ENCODE data around the gene GNLY.

The GNLY gene

GRCh38 chr2:85697716-85698115 lies 3.6 kb downstream of the GNLY start:
- TF ChIP-seq CREB1 (IDR thresholded peaks at IDR 0.05; ENCODE audit: low read depth) (no peak), MAX (IDR thresholded peaks at IDR 0.05) (no peak), FOXM1 (IDR thresholded peaks at IDR 0.05; ENCODE audit: borderline replicate concordance, low read depth) (no peak), TCF12 (IDR thresholded peaks at IDR 0.05; ENCODE audit: low read depth) (no peak), EP300 (IDR thresholded peaks at IDR 0.05; ENCODE audit: borderline replicate concordance) (no peak), RAD21 (IDR thresholded peaks at IDR 0.05; ENCODE audit: low read depth) (no peak), TEAD4 (IDR thresholded peaks at IDR 0.05) (no peak), USF1 (IDR thresholded peaks at IDR 0.05) (no peak), TAF1 (IDR thresholded peaks at IDR 0.05; ENCODE audit: low read depth) (no peak), NFIC (IDR thresholded peaks at IDR 0.05) (no peak), REST (IDR thresholded peaks at IDR 0.05; ENCODE audit: low read depth) (no peak), CEBPB (IDR thresholded peaks at IDR 0.05) (no peak), ZBTB7A (IDR thresholded peaks at IDR 0.05; ENCODE audit: low read depth) (no peak), YY1 (IDR thresholded peaks at IDR 0.05; ENCODE audit: low read depth) (no peak), EGR1 (IDR thresholded peaks at IDR 0.05) (no peak)

GRCh38 chr2:85698184-85698879 lies 4.2 kb downstream of the GNLY start:
- TF ChIP-seq RAD21 (IDR thresholded peaks at IDR 0.05; ENCODE audit: low read depth) (no peak), YY1 (IDR thresholded peaks at IDR 0.05; ENCODE audit: low read depth) (no peak), REST (IDR thresholded peaks at IDR 0.05; ENCODE audit: low read depth) (no peak), CREB1 (IDR thresholded peaks at IDR 0.05; ENCODE audit: low read depth) (no peak)

- TF ChIP-seq EP300 (IDR thresholded peaks at IDR 0.05; ENCODE audit: borderline replicate concordance), result no peak
- TF ChIP-seq CEBPB (IDR thresholded peaks at IDR 0.05), result no peak
- TF ChIP-seq TCF12 (IDR thresholded peaks at IDR 0.05; ENCODE audit: low read depth), result no peak
- TF ChIP-seq FOXM1 (IDR thresholded peaks at IDR 0.05; ENCODE audit: borderline replicate concordance, low read depth), result no peak
- TF ChIP-seq TAF1 (IDR thresholded peaks at IDR 0.05; ENCODE audit: low read depth), result no peak
- TF ChIP-seq TEAD4 (IDR thresholded peaks at IDR 0.05), result no peak
- no peak for TF ChIP-seq ZBTB7A (IDR thresholded peaks at IDR 0.05; ENCODE audit: low read depth)
- TF ChIP-seq EGR1 (IDR thresholded peaks at IDR 0.05), result no peak
Observed at GRCh38 chr2:85698880-85699254, 4.7 kb downstream of the GNLY start.

GRCh38 chr2:85699325-85699724 lies 5.2 kb downstream of the GNLY start:
- TF ChIP-seq EGR1 (IDR thresholded peaks at IDR 0.05), result no peak
- TF ChIP-seq USF1 (IDR thresholded peaks at IDR 0.05), result 0 out of 2 replicates have a peak, but pooled peaks have one; percentile 34
- no peak for TF ChIP-seq ZBTB7A (IDR thresholded peaks at IDR 0.05; ENCODE audit: low read depth)
- no peak for TF ChIP-seq EP300 (IDR thresholded peaks at IDR 0.05; ENCODE audit: borderline replicate concordance)

- TF ChIP-seq CEBPB (IDR thresholded peaks at IDR 0.05) (0 out of 2 replicates have a peak, but pooled peaks have one; percentile 17), CREB1 (IDR thresholded peaks at IDR 0.05; ENCODE audit: low read depth) (no peak)
Observed at GRCh38 chr2:85702172-85702571, 8.0 kb downstream of the GNLY start.

- TF ChIP-seq TEAD4 (IDR thresholded peaks at IDR 0.05) (no peak), CREB1 (IDR thresholded peaks at IDR 0.05; ENCODE audit: low read depth) (no peak), YY1 (IDR thresholded peaks at IDR 0.05; ENCODE audit: low read depth) (no peak), EP300 (IDR thresholded peaks at IDR 0.05; ENCODE audit: borderline replicate concordance) (no peak), EGR1 (IDR thresholded peaks at IDR 0.05) (no peak), TAF1 (IDR thresholded peaks at IDR 0.05; ENCODE audit: low read depth) (no peak), NFIC (IDR thresholded peaks at IDR 0.05) (no peak), REST (IDR thresholded peaks at IDR 0.05; ENCODE audit: low read depth) (no peak), MAX (IDR thresholded peaks at IDR 0.05) (no peak), RAD21 (IDR thresholded peaks at IDR 0.05; ENCODE audit: low read depth) (no peak), FOXM1 (IDR thresholded peaks at IDR 0.05; ENCODE audit: borderline replicate concordance, low read depth) (no peak), CEBPB (IDR thresholded peaks at IDR 0.05) (no peak), USF1 (IDR thresholded peaks at IDR 0.05) (no peak), TCF12 (IDR thresholded peaks at IDR 0.05; ENCODE audit: low read depth) (no peak), ZBTB7A (IDR thresholded peaks at IDR 0.05; ENCODE audit: low read depth) (no peak)
Observed at GRCh38 chr2:85702800-85703199, 8.6 kb downstream of the GNLY start.

All from Ishikawa (cell line).